GM13976 (cell line): ENCODE data around the gene HS6ST2.

ENCODE experiments used
- DNase-seq: peaks from one replicate; pipeline ENCODE4 v3.0.0; 2012; ENCODE audit warnings: low spot score
- CTCF ChIP-seq: IDR thresholded peaks from 2 replicates; pipeline ENCODE4 v1.5.1; 2012; ENCODE audit warnings: borderline replicate concordance, mild to moderate bottlenecking; ENCODE audit not compliant: insufficient read depth; ENCODE audit errors: extremely low read depth, missing control alignments, control extremely low read depth
- in situ Hi-C: fragments of 300-500 bp; cut with MboI; formaldehyde crosslinking; loops from one replicate; pipeline ENCODE4 v1.12.0; 2022; ENCODE audit warnings: low sequenced_read_pairs, mixed read lengths, inconsistent platforms; ENCODE audit not compliant: unreplicated experiment

Gene HS6ST2

GRCh38 chrX:132745593-132745992, 212.8 kb downstream of the HS6ST2 start:
- TF ChIP-seq CTCF, result no peak
- in situ Hi-C loops, result no loop called here
- DNase-seq, result no peak

DNA sequence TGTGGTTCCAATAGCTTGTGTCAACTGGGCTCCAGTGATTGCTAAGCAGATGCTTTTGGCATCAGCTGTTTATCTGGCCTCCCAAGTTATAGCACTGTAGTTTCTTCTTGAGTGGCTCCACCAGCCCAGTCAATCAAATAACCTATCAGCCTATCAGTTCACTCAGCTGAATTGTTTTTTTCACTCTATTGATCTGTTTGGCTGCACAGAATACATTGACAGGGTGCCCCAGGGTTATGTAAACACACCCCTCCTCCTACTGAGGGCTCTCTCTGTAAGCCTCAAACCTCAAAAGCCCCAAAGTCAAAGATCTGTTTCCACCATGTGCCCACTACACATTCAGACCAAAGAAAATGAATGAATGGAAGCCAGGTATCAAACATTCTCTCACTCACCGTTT, 214.0 kb downstream of the HS6ST2 start:
- DNase-seq, result no peak
- TF ChIP-seq CTCF, result no peak
- in situ Hi-C loops, result no loop called here

GRCh38 chrX:132743086-132743485, 215.3 kb downstream of the HS6ST2 start:
- TF ChIP-seq CTCF, result no peak
- DNase-seq, result no peak
- in situ Hi-C loops, result no loop called here

DNA sequence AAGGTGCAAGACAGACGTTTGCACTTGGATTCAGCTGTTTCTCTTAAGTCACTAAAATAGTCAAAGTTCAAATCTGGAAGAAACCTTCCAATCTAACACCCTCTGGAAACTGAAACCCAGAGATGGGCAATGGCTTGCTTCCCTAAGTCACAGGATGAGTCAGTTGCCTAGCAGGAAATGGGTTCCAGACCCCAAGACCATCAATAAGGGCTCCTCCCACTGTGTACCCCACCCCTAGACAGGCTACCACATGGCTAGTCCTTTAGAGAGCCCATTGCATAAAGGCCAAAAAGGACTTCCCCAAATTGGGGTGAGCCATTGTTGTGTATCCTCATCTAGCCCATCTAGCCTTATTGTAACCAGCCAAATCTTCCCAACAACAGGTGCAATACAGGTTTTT, 216.2 kb downstream of the HS6ST2 start:
- DNase-seq, result no peak
- in situ Hi-C loops, result no loop called here
- no peak for TF ChIP-seq CTCF

DNA sequence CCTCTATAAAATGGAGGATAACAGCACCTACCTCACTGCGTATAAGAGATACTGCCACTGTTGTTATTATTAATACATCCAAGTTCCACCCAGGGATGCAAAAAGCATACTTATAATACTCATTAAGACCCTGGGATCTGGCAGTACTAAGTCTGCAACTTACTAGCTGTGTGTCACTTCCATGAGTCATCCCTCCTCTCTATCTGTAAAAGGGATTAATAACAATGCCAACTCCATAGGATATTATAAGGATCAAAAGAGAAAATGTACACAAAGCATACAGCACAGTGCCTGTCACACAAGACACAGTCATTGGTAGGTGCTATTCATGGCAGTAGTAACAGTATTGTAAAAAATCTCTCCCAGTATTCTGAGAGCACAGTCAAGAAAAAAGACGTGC, 216.7 kb downstream of the HS6ST2 start:
- in situ Hi-C loops, result no loop called here
- no peak for TF ChIP-seq CTCF
- DNase-seq, result no peak

DNA sequence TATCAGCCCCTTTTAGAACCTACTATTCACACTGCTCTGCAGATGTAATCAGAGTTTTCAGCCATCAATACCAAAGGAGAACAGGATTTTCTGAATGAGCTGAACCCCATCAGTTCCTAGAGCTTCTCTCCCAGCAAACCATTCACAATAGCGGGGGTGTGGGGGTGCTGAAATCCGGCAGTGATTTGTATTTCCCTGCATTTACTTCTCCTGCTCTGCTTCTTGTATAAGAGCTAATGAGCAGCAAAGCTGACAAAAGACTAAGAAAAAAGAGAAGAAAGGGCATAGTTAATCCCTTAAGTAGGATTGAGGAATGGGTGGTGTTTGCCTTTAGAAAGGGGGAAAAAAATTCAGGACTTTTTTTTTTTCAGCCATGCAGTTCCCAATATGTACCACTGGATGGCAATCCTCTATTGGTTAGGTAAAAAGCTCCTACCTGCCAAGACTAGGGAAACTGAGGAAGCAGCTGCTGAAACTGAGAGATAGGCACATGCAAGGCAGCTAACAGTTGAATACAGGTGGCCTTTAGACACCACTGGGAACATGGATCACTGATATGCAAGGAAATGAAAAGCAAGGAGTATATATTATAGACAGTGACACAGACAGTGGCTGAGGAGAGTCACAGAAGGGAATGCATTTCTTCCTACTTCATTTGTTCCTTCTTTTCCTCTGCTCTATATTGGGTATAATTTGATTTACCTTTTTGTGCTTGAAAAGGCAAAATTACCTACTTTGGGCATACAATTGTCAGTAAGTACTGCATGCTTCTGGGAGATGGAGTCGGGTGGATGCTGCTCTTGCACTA, 217.9 kb downstream of the HS6ST2 start:
- peak; percentile 12 for TF ChIP-seq CTCF
- in situ Hi-C loops, result no loop called here
- no peak for DNase-seq
